ENCODE measurements around the gene EMILIN2.

GRCh38 chr18:2895391-2895790 is 48.6 kb downstream of the EMILIN2 start:
- TF ChIP-seq CTCF (IDR thresholded peaks at IDR 0.05; ENCODE audit: poor library complexity) = no peak
- TF ChIP-seq EZH2 (IDR thresholded peaks at IDR 0.05; ENCODE audit: borderline replicate concordance) = no peak
- no peak for TF ChIP-seq EZH2phosphoT487 (IDR thresholded peaks at IDR 0.05; ENCODE audit: low read depth, severe bottlenecking, unreplicated experiment)
